H1 (cell line): Measurements from ENCODE around the gene PLXND1. TPM values are rescaled to one million over a fixed set of nuclear protein-coding genes. Genes with fewer than 3 reads are reported as not detected.

Experiments
- CTCF ChIA-PET: fragments of 300-600 bp; sonication (Branson Sonifier 250); formaldehyde crosslinking; loops from one replicate; lab custom pipeline; 2021; ENCODE audit not compliant: partially characterized antibody; lab: Charles Lee
- POLR2A ChIA-PET: fragments of 300-600 bp; sonication (Branson Sonifier 250); formaldehyde crosslinking; loops from one replicate; lab custom pipeline; 2021; ENCODE audit warnings: inconsistent platforms; ENCODE audit not compliant: partially characterized antibody; lab: Charles Lee
- DNase-seq, 2 experiments: peaks; one replicate each; pipeline versions ENCODE4 v3.0.0 to v3.0.0-alpha.2; 2010 to 2022; ENCODE audit warnings: low spot score in 2 of 2, low read depth in 1 of 2, mixed read lengths in 1 of 2
- FAIRE-seq: peaks from 2 replicates; lab custom pipeline; 2011; peaks lifted over from hg19 to GRCh38; lab: Jason Lieb, UNC
- H2AFZ ChIP-seq: 2 replicates; pipeline ENCODE4 v1.8.1; 2012; ENCODE audit warnings: low read length, inconsistent platforms
- H2AK5ac ChIP-seq: 2 replicates; pipeline ENCODE4 v1.6.1; 2013; ENCODE audit warnings: low read depth, low read length
- H2BK120ac ChIP-seq: replicated peaks from 2 replicates; pipeline ENCODE3; 2013; ENCODE audit warnings: low read depth, low read length, inconsistent platforms
- H2BK12ac ChIP-seq: 2 replicates; pipeline ENCODE4 v1.6.1; 2013; ENCODE audit warnings: low read depth, low read length
- H2BK15ac ChIP-seq: 2 replicates; pipeline ENCODE4 v1.6.1; 2013; ENCODE audit warnings: low read length
- H2BK20ac ChIP-seq: 2 replicates; pipeline ENCODE4 v1.6.1; 2013; ENCODE audit warnings: low read length
- H2BK5ac ChIP-seq: 2 replicates; pipeline ENCODE4 v1.6.1; 2013; ENCODE audit warnings: low read depth, low read length
- H3K14ac ChIP-seq: 2 replicates; pipeline ENCODE4 v1.6.1; 2013; ENCODE audit warnings: inconsistent platforms; ENCODE audit not compliant: insufficient read length
- H3K18ac ChIP-seq: 2 replicates; pipeline ENCODE4 v1.6.1; 2013; ENCODE audit warnings: low read length; ENCODE audit errors: extremely low read depth
- H3K23ac ChIP-seq: 2 replicates; pipeline ENCODE4 v1.6.1; 2013; ENCODE audit warnings: inconsistent platforms; ENCODE audit not compliant: insufficient read length
- H3K23me2 ChIP-seq: 2 replicates; pipeline ENCODE4 v1.6.1; 2013; ENCODE audit warnings: low read depth, low read length
- H3K27ac ChIP-seq: 2 replicates; pipeline ENCODE4 v1.6.1; 2011; ENCODE audit warnings: low read depth, low read length, inconsistent platforms
- H3K27me3 ChIP-seq, 4 experiments: replicated peaks in 1 of 4; 1 replicate in 1 of 4; 2 replicates in 3 of 4; pipeline versions ENCODE4 v1.6.1 to v1.8.1; 2011 to 2013; ENCODE audit warnings: low read length in 3 of 4, mild to moderate bottlenecking in 3 of 4, inconsistent platforms in 2 of 4, mixed read lengths in 2 of 4, moderate library complexity in 1 of 4; ENCODE audit not compliant: control insufficient read depth in 3 of 4, insufficient read depth in 3 of 4; ENCODE audit errors: extremely low read depth in 1 of 4
- H3K36me3 ChIP-seq, 4 experiments: 2 replicates each; pipeline versions ENCODE4 v1.6.1 to v1.8.1; 2011 to 2013; ENCODE audit warnings: mild to moderate bottlenecking in 4 of 4, low read length in 3 of 4, moderate library complexity in 2 of 4, control low read depth in 1 of 4, inconsistent platforms in 1 of 4; ENCODE audit not compliant: insufficient read depth in 4 of 4, control insufficient read depth in 2 of 4
- H3K4ac ChIP-seq: replicated peaks from 2 replicates; pipeline ENCODE3; 2013; ENCODE audit warnings: low read length, low read depth, mixed read lengths, inconsistent platforms; ENCODE audit not compliant: insufficient read length
- H3K4me1 ChIP-seq, 4 experiments: replicated peaks in 1 of 4; 1 replicate in 1 of 4; 2 replicates in 3 of 4; pipeline versions ENCODE4 v1.6.1 to v1.8.1; 2011 to 2013; ENCODE audit warnings: low read length in 3 of 4, inconsistent platforms in 2 of 4, mixed read lengths in 1 of 4; ENCODE audit not compliant: insufficient read depth in 4 of 4, control insufficient read depth in 3 of 4
- H3K4me2 ChIP-seq, 2 experiments: 2 replicates each; pipeline versions ENCODE4 v1.6.1 to v1.8.1; 2011 to 2013; ENCODE audit warnings: low read depth in 2 of 2, low read length in 2 of 2, control low read depth in 1 of 2, inconsistent platforms in 1 of 2, mild to moderate bottlenecking in 1 of 2; ENCODE audit not compliant: insufficient read depth in 1 of 2
- H3K4me3 ChIP-seq, 4 experiments: fragments of 200-600, 300-600 bp in 1 of 4; sonication (generic), shearing (Covaris generic), sonication (Bioruptor Twin) in 1 of 4; 2 replicates each; pipeline versions ENCODE4 v1.5.1 to v1.8.1; 2011 to 2016; ENCODE audit warnings: low read length in 4 of 4, low read depth in 3 of 4, control low read depth in 2 of 4, inconsistent platforms in 2 of 4, mild to moderate bottlenecking in 2 of 4, mixed read lengths in 1 of 4, moderate library complexity in 1 of 4; ENCODE audit not compliant: insufficient read depth in 2 of 4; ENCODE audit errors: extremely low read depth in 1 of 4
- H3K56ac ChIP-seq: replicated peaks from 2 replicates; pipeline ENCODE3; 2013; ENCODE audit warnings: low read depth, mild to moderate bottlenecking, mixed read lengths, low read length, inconsistent platforms; ENCODE audit not compliant: insufficient read length
- H3K79me1 ChIP-seq: 2 replicates; pipeline ENCODE4 v1.6.1; 2013; ENCODE audit warnings: low read depth, low read length, control low read depth
- H3K79me2 ChIP-seq, 2 experiments: 2 replicates each; pipeline versions ENCODE4 v1.6.1 to v1.8.1; 2012 to 2013; ENCODE audit warnings: low read length in 2 of 2, mild to moderate bottlenecking in 2 of 2, inconsistent platforms in 1 of 2; ENCODE audit not compliant: insufficient read depth in 2 of 2, control insufficient read depth in 1 of 2
- H3K9ac ChIP-seq, 4 experiments: replicated peaks in 1 of 4; 1 replicate in 1 of 4; 2 replicates in 3 of 4; pipeline versions ENCODE4 v1.6.1 to v1.8.1; 2011 to 2013; ENCODE audit warnings: low read depth in 3 of 4, low read length in 3 of 4, control low read depth in 2 of 4, mild to moderate bottlenecking in 2 of 4, moderate library complexity in 2 of 4, inconsistent platforms in 1 of 4; ENCODE audit errors: extremely low read depth in 1 of 4
- H3K9me3 ChIP-seq, 2 experiments: 2 replicates each; pipeline versions ENCODE4 v1.6.1 to v1.8.1; 2012 to 2013; ENCODE audit warnings: mild to moderate bottlenecking in 2 of 2, moderate library complexity in 2 of 2, control low read depth in 1 of 2, inconsistent platforms in 1 of 2, low read depth in 1 of 2, low read length in 1 of 2, mixed read lengths in 1 of 2; ENCODE audit not compliant: insufficient read depth in 2 of 2
- H4K20me1 ChIP-seq, 2 experiments: replicated peaks in 1 of 2; 2 replicates each; pipeline versions ENCODE3 to v1.8.1; 2011 to 2013; ENCODE audit warnings: inconsistent platforms in 2 of 2, low read length in 2 of 2, mild to moderate bottlenecking in 1 of 2; ENCODE audit not compliant: insufficient read depth in 2 of 2, control insufficient read depth in 1 of 2
- H4K5ac ChIP-seq: 2 replicates; pipeline ENCODE4 v1.6.1; 2013; ENCODE audit warnings: low read length, low read depth, mixed read lengths, inconsistent platforms; ENCODE audit not compliant: insufficient read length
- H4K8ac ChIP-seq: 2 replicates; pipeline ENCODE4 v1.8.0; 2013; ENCODE audit warnings: mild to moderate bottlenecking, moderate library complexity, low read length, inconsistent platforms; ENCODE audit not compliant: insufficient read depth; ENCODE audit errors: extremely low read depth
- H4K91ac ChIP-seq: replicated peaks from 2 replicates; pipeline ENCODE3; 2013; ENCODE audit warnings: low read length, mixed read lengths, inconsistent platforms; ENCODE audit not compliant: insufficient read length
- ASH2L ChIP-seq: fragments of 200-600, 300-600 bp; sonication (generic); IDR thresholded peaks from one replicate; pipeline ENCODE4 v1.7.1; 2017; ENCODE audit warnings: low read length
- HDAC2 ChIP-seq, 2 experiments: fragments of 300-600 bp in 1 of 2; sonication (generic) in 1 of 2; IDR thresholded peaks; 2 replicates each; pipeline ENCODE4 v1.6.1; 2011 to 2012; ENCODE audit warnings: low read depth in 2 of 2, low read length in 2 of 2, mild to moderate bottlenecking in 2 of 2, moderate library complexity in 2 of 2, borderline replicate concordance in 1 of 2, inconsistent platforms in 1 of 2
- KDM1A ChIP-seq: fragments of 200-600, 300-600 bp; sonication (generic); IDR thresholded peaks from 2 replicates; pipeline ENCODE4 v1.7.1; 2016; ENCODE audit warnings: mild to moderate bottlenecking, low read length, borderline replicate concordance
- NANOG ChIP-seq: IDR thresholded peaks from 2 replicates; pipeline ENCODE4 v1.6.1; 2011; ENCODE audit warnings: low read length, low read depth, mild to moderate bottlenecking, inconsistent platforms; ENCODE audit not compliant: insufficient read depth, poor library complexity, severe bottlenecking
- POLR2A ChIP-seq, 2 experiments: IDR thresholded peaks; 1 replicate in 1 of 2; 2 replicates in 1 of 2; pipeline ENCODE4 v1.6.1; 2011; ENCODE audit warnings: low read depth in 2 of 2, low read length in 2 of 2, mild to moderate bottlenecking in 2 of 2; ENCODE audit errors: control extremely low read depth in 1 of 2
- RBBP5 ChIP-seq: IDR thresholded peaks from 2 replicates; pipeline ENCODE4 v1.7.1; 2012; ENCODE audit warnings: low read depth, mild to moderate bottlenecking, inconsistent platforms, low read length, moderate library complexity, borderline replicate concordance
- SRF ChIP-seq: IDR thresholded peaks from 2 replicates; pipeline ENCODE4 v1.6.1; 2011; ENCODE audit warnings: mild to moderate bottlenecking, low read depth, low read length, moderate library complexity
- TEAD4 ChIP-seq: IDR thresholded peaks from 2 replicates; pipeline ENCODE4 v1.6.1; 2012; ENCODE audit warnings: low read depth, low read length, inconsistent platforms, mixed read lengths
- WGBS, 2 experiments: shearing (Covaris generic) in 1 of 2; methylation state at CpG; one replicate each; pipeline versions ENCODE4 v1.1.6 to v1.1.7; 2013 to 2015; ENCODE audit warnings: low lambda C conversion rate in 2 of 2, mixed read lengths in 2 of 2, inconsistent platforms in 1 of 2, low coverage in 1 of 2, missing lambda C conversion rate in 1 of 2; ENCODE audit not compliant: insufficient replicate concordance in 2 of 2, insufficient coverage in 1 of 2, insufficient read length in 1 of 2; ENCODE audit errors: extremely low coverage in 1 of 2, missing lambda C conversion rate in 1 of 2; 5-methylcytosine and 5-hydroxymethylcytosine counted together
- polyA plus RNA-seq, 7 experiments: library from polyadenylated mRNA; depleted of rRNA in 3 of 7; stranded (reverse) in 5 of 7; unstranded in 2 of 7; fragments of >200 nt in 5 of 7; fragments of 200-250 nt in 2 of 7; gene quantifications; 1 replicate in 5 of 7; 2 replicates in 1 of 7; 4 replicates in 1 of 7; pipeline versions ENCODE4 v1.2.1 to v1.2.3, GENCODE V29; 2011 to 2013; ENCODE audit warnings: missing spikeins in 2 of 7, mixed read lengths in 2 of 7
- total RNA-seq: library from RNA; stranded (reverse); fragmentation: NEBNext Ultra II Directional; extraction: Animal tissue kit (Norgen Biotek cat#: 25700); gene quantifications from 2 replicates; pipeline ENCODE4 v1.2.1, GENCODE V29; 2021
- TF ChIP-seq, protein P1 (sequence below): IDR thresholded peaks from 2 replicates; pipeline ENCODE4 v1.6.1; 2011; ENCODE audit warnings: low read length, improper control_type of control experiment

The PLXND1 gene
- total and polyA plus RNA-seq, 2 of the 8 experiments (the other 6 are each of a cell fraction or from before 2014, with no cell fraction given) = 17.7 to 66.4 TPM

DNA sequence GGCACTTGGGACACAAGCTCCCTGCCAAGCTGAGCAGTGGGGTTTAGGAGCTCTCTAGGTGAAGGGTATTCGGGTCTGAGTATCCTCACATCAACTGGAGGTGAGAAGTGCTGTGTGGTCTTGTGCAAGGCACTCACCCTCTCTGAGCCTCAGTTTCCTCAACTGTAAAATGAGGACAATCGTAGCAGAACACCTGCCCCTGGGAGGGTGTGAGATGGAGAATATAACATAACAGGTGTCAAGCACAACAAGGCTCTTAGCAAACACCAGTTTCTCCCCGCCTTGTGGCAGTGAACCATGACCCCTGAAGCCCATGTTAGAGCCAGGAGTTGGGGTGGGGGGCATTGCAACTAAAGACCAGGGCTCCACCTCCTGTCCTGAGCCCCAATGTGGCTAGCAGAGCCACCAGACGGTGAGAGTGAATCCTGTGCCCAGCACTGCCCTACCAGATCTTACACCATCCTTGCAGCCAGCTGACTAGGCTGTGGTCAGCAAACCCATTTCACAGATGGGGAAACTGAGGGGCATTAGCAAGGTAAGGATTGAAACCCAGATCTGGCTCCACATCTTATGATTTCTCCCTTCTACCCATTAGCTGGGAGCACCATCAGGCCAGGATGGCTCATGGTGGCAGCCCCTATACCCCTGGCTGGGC is 2.6 kb upstream of the PLXND1 start:
- H3K4me2 ChIP-seq = no peak overlapping the region; a peak in 2 of 4 replicates
- no peaks in the 10 kb centered on the region for H3K79me1 ChIP-seq
- H4K8ac ChIP-seq = no peak overlapping the region; the same call in 1 of the 2 replicates
- no peak overlapping the region for H4K5ac ChIP-seq
- no peak overlapping the region for H2AFZ ChIP-seq
- no peak overlapping the region; the same call in 1 of the 2 replicates for H2AK5ac ChIP-seq
- no peak overlapping the region for H3K4ac ChIP-seq
- H3K4me1 ChIP-seq = peaks cover 4 to 33% (median 29%) of the 10 kb centered on the region in 4 experiments
- no peak overlapping the region for H2BK5ac ChIP-seq
- CTCF ChIA-PET = interaction anchor here (0.6 to 2.7 kb wide), 20 partner anchors 8 to 384 kb away, joined by 3 to 11 read pairs (median 3); no protein-coding TSS in a partner anchor
- H3K79me2 ChIP-seq = peaks cover 4 to 8% of the 10 kb centered on the region in 2 experiments; a peak in 1 of 4 replicates
- no peak overlapping the region; the same call in 1 of the 2 replicates for H2BK12ac ChIP-seq
- H3K23ac ChIP-seq = no peak overlapping the region
- H3K9ac ChIP-seq = no peak overlapping the region
- H3K36me3 ChIP-seq = no peaks in the 10 kb centered on the region; a peak in 1 of 8 replicates
- no peak for FAIRE-seq
- H3K4me3 ChIP-seq = no peak overlapping the region
- H3K23me2 ChIP-seq = peaks cover 23% of the 10 kb centered on the region; the same call in 1 of the 2 replicates
- no peak for TF ChIP-seq RBBP5
- no peak for TF ChIP-seq NANOG
- no peak for TF ChIP-seq POLR2A (IDR thresholded peaks at IDR 0.05; ENCODE audit: control extremely low read depth in 1 of 2, low read depth in 2 of 2, low read length in 2 of 2)
- TF ChIP-seq SRF = no peak
- TF ChIP-seq ASH2L = no peak
- TF ChIP-seq HDAC2 (IDR thresholded peaks at IDR 0.05; ENCODE audit: borderline replicate concordance in 1 of 2, low read depth in 2 of 2, low read length in 2 of 2) = peak in 1 of 2 experiments; percentile 81; a peak in 1 of 4 replicates
- TF ChIP-seq, protein P1, sequence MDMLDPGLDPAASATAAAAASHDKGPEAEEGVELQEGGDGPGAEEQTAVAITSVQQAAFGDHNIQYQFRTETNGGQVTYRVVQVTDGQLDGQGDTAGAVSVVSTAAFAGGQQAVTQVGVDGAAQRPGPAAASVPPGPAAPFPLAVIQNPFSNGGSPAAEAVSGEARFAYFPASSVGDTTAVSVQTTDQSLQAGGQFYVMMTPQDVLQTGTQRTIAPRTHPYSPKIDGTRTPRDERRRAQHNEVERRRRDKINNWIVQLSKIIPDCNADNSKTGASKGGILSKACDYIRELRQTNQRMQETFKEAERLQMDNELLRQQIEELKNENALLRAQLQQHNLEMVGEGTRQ = no peak
- TF ChIP-seq KDM1A = peak; percentile 93
- no peak for TF ChIP-seq TEAD4
- H3K18ac ChIP-seq = no peak overlapping the region
- 81% methylated on average over 4 of the region's 4 CpGs; no CpG with 5 or more reads in 1 of the 2 experiments for WGBS, 2 experiments
- peaks cover 5 to 11% of the 10 kb centered on the region in 2 experiments for H4K20me1 ChIP-seq
- no peak overlapping the region for H3K56ac ChIP-seq
- H3K27ac ChIP-seq = no peak overlapping the region
- H2BK15ac ChIP-seq = peak overlapping the region; percentile 61
- peaks cover 7 to 29% (median 22%) of the 10 kb centered on the region in 4 experiments; a peak in 6 of 7 replicates for H3K27me3 ChIP-seq
- POLR2A ChIA-PET = interaction anchor here (2.6 to 4.5 kb wide), 2 partner anchors 12 to 18 kb away, joined by 16 to 17 read pairs; no protein-coding TSS in a partner anchor
- peak overlapping the region; percentile 56 for H4K91ac ChIP-seq
- H2BK20ac ChIP-seq = peak overlapping the region; percentile 81; the same call in 1 of the 2 replicates
- no peaks in the 10 kb centered on the region for H3K9me3 ChIP-seq
- DNase-seq = no peak
- no peak overlapping the region for H2BK120ac ChIP-seq
- H3K14ac ChIP-seq = no peak overlapping the region
